GM18499 (cell line): ENCODE data around the gene B9D1.
"Not testable (repeated sequence)": the region's sequence is repeated elsewhere in the genome, so short reads cannot be mapped to it uniquely, and the experiment has no call there.

Experiments used
- ATAC-seq: cut with Tn5 transposase; IDR thresholded peaks from one replicate; pipeline ENCODE4 v1.9.1; 2021; ENCODE audit warnings: moderate number of reproducible peaks; ENCODE audit not compliant: insufficient read depth, unreplicated experiment

B9D1 gene

GRCh38 chr17:19361326-19361725 is 1.2 kb downstream of the B9D1 start:
- ATAC-seq: no peak

- no peak for ATAC-seq
Measured at GRCh38 chr17:19360772-19361171, 1.8 kb downstream of the B9D1 start.

DNA sequence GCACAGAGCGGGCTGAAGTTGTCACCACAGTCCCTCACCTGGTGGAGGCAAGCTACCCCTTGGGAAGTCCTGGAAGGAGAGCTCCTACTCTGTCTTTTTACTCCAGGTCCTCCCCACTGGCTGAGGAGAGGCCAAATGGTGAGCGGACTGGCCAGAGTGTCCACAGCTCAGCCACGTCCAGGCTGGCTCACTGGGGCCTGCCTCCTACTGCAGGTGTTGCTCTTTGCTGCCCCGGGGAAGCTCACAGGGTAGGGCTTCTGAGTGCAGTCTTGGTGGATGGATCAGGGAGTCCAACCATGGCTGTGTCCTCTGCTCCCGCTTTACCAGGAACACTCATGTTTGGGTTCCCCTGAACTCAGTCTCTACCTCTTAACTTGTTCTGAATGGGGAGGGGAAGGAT is 2.7 kb downstream of the B9D1 start:
- ATAC-seq: no peak

DNA sequence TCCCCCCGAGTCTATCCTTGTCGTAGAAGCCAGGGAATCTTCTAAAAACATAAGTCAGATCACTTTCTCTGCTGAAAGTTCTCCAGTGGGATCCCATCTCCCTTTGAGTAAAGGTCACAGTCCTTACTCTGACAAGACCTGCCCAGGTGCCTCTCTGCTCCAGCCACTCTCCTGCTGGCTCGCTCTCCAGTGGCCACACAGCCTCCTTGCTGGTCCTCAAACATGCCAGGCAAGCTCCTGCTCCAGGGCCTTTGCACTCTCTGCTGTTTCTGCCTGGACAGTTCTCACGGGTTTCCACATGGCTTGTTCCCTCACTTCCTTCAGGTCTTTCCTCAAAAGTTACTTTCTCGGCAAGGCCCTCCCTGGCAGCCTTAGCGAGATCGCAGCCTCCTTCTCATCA is 3.4 kb downstream of the B9D1 start:
- ATAC-seq: no peak

GRCh38 chr17:19357761-19358160 is 4.8 kb downstream of the B9D1 start:
- no peak for ATAC-seq

- no peak for ATAC-seq
Measured at GRCh38 chr17:19357351-19357750, 5.2 kb downstream of the B9D1 start.

DNA sequence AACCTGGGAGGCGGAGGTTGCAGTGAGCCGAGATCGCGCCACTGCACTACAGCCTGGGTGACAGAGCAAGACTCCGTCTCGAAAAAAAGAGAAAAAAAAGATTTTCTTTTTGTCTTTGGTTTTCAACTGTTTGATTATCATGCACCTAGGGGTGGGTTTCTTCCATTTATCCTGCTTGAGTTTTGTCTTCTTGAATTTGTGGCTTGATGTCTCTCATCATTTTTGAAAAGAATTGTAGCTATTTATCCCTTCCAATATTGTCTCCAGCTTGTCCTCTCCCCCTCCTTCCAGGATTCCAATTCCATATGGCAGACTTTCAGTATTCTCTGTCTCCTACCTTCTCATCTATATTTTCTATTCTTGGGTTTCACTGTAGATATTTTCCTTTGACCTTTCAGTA is 7.8 kb downstream of the B9D1 start:
- no peak for ATAC-seq

GRCh38 chr17:19353401-19353800 is 9.1 kb downstream of the B9D1 start:
- not testable (repeated sequence) for ATAC-seq

DNA sequence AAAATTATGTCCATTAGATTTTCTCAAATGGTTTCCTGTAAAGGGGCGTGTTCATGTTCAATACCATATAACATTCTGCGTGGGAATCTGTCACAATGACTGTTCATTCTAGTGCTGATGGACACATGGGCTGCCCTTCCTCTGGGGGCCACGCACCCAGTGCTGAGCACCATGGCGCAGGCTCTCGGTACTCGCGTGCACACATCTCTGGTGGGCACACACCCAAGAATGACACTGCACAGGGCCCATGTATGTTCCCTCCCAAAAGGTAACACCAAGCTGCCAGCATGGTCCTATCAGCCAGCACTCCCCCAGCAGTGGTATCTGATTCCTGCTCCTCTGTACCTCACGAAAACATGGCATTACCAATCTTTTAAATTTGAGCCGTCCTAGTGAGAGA is 13.7 kb downstream of the B9D1 start:
- ATAC-seq: no peak

GRCh38 chr17:19348081-19348650 is 14.4 kb downstream of the B9D1 start:
- no peak for ATAC-seq

GRCh38 chr17:19347323-19348080 is 15.0 kb downstream of the B9D1 start:
- ATAC-seq: no peak

DNA sequence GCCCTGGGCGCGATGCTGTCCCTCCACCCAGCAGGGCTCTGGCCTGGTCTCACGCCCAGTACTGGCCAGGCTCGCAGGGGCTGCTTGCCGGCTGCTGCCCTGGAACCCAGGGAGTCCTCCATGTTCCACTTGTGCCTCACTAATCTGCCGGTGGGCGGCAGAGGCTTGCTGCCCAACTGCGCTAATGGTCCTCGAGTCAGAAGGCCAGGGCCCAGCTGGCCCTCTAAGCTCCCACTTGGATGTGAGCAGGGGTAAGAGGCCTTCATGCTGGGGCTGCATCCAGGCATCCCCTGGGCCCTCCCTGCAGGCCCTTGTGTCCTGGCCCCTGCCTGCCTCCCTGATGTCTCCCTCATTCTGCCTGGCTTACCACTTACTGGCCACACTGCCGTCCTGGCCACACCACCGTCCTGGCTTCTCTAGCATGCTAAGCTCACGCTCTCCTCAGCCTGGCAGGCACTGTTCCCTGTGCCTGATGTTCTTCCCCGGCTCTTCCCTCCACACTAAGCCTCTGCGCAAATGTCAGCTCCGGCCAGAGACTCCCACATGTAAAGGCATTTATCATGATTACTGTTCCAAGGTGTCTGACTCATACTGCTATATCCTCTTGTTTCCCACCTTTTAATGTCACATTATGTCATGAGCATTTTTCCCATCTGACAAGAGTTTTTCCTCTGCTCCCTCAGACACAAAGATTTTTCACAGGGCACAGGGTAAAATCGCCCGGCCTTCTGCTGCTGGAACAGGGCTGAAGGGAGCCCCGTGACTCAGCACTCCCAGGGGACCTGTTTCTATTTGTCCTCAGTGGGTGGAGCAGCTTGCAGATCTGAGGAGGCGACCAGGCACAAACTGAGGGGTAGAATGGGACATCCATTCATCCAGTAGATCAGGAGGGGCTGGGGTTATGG is 15.9 kb downstream of the B9D1 start:
- no peak for ATAC-seq

DNA sequence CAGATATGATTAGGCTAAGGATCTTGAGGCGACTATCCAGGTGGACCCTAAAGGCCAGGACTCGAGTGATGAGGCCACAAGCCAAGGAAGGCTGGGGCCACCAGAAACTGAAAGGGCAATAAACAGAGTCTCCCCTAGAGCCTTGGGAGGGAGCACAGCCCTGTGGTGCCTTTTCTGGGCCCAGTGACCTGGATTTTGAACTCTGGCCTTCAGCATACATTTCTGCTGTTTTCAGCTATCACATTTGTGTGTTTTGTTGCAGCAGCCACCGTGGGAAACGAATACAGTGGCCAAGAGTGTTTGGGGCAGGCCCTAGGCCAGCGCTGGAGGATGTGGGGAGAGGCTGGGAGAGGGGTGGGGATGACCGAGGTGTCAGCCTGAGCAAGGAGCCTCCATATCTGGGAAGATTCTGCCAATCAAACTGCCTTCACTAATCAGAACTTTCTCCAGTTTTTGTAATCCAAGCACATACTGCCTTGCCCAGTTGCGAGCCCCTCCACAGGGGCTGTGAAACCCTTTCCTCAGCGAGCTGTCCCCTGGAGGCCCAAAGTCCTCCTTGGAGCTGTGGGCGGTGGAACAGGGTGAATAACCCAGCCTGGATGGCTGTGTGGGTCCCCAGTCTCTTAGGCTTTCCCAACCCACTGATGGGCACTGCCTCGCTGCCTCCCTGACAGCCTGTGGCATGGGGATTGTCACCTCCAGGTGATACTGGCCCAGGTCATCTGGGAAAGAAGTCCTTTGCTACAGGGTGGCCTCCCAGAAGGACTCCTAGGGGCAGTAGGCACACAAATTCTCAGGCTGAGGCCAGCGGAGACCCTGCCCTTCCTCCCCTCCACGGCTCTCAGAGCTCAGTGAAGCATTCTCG is 16.8 kb downstream of the B9D1 start:
- no peak for ATAC-seq

GRCh38 chr17:19345067-19345460 is 17.5 kb downstream of the B9D1 start:
- no peak for ATAC-seq

- no peak for ATAC-seq
Measured at GRCh38 chr17:19344311-19345066, 18.0 kb downstream of the B9D1 start.

DNA sequence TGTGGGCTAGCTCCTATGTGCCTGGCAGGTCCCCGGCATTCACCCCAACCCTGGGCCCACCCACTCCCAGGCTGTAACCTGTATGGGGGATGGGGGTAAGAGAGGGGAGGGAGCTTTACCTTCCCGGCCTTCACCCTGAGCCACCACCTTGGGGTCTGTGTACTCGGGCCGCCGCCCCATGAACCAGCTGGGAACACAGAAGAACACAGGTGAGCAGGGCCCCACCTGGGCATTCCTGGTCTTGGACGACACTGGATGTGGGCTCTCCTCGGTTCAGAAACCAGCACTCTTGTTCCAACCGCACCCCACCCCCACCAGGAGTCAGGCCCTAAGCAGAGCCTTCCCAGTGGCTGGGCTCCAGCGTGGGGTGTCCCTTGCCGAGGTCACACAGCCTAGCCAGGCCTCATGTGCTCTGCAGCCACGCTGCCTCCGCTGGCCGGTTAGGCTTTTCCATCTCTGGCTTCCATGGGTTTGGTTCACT is 18.8 kb downstream of the B9D1 start:
- ATAC-seq: no peak

- no peak for ATAC-seq
Measured at GRCh38 chr17:19343256-19343630, 19.3 kb downstream of the B9D1 start.

GRCh38 chr17:19342611-19343255 is 19.8 kb downstream of the B9D1 start:
- ATAC-seq: no peak
